SK-N-MC (cell line): ENCODE results near the gene RIOX2.

Source experiments
- EZH2 ChIP-seq: fragments of 200-600 bp; sonication (generic); IDR thresholded peaks from one replicate; pipeline ENCODE4 v1.6.1; 2017; ENCODE audit warnings: antibody characterized with exemption
- POLR2AphosphoS5 ChIP-seq: IDR thresholded peaks from 2 replicates; pipeline ENCODE4 v1.6.1; 2012; ENCODE audit warnings: mild to moderate bottlenecking, low read depth, low read length, borderline replicate concordance

- TF ChIP-seq POLR2AphosphoS5 (no peak), EZH2 (no peak)
Observed at GRCh38 chr3:97952280-97952679, 20.0 kb downstream of the RIOX2 start.
